Suprapubic skin (tissue), 4 donors: Measurements from ENCODE around the gene RHOJ.

Experiments used
- CTCF ChIP-seq, 2 donors: fragments of 200-600 bp in 1 of 2; fragments of 450-650 bp in 1 of 2; sonication (generic) in 1 of 2; IDR thresholded peaks; one replicate each; pipeline ENCODE4 v1.5.1; 2016 to 2019; ENCODE audit warnings: antibody characterized with exemption in 2 of 2, mild to moderate bottlenecking in 1 of 2, moderate library complexity in 1 of 2
- EP300 ChIP-seq: sonication (generic); formaldehyde crosslinking; IDR thresholded peaks from one replicate; pipeline ENCODE4 v1.6.1; 2017; ENCODE audit warnings: antibody characterized with exemption
- POLR2A ChIP-seq, 2 donors: fragments of 450-650 bp; IDR thresholded peaks; one replicate each; pipeline ENCODE4 v1.6.1; 2017; ENCODE audit warnings: antibody characterized with exemption in 2 of 2, mild to moderate bottlenecking in 2 of 2, moderate library complexity in 2 of 2
- POLR2AphosphoS5 ChIP-seq, 3 donors: sonication (generic); formaldehyde crosslinking; IDR thresholded peaks; one replicate each; pipeline ENCODE4 v1.6.1; 2017; ENCODE audit warnings: antibody characterized with exemption in 3 of 3

- no peak for TF ChIP-seq CTCF (IDR thresholded peaks at IDR 0.05)
- no peak for TF ChIP-seq POLR2A (IDR thresholded peaks at IDR 0.05)
- TF ChIP-seq EP300 = no peak
- no peak for TF ChIP-seq POLR2AphosphoS5 (IDR thresholded peaks at IDR 0.05)
These were observed 4.9 kb downstream of the RHOJ start for GRCh38 chr14:63209160-63209559.
